HepG2 (cell line): ENCODE data around the gene ZNF568. TPM values are rescaled to one million over a fixed set of nuclear protein-coding genes. Genes with fewer than 3 reads are reported as not detected.
A peak's percentile ranks its signal among the peaks of the same experiment; 100 is the strongest.

ENCODE experiments used
- DNMT1 ChIP-seq: sonication (generic); formaldehyde crosslinking; IDR thresholded peaks from 2 replicates; pipeline ENCODE4 v1.5.1; 2020; ENCODE audit warnings: mild to moderate bottlenecking, missing genetic modification reagents
- FOXA3 ChIP-seq: IDR thresholded peaks from 2 replicates; pipeline ENCODE4 v1.6.1; 2016; ENCODE audit warnings: missing genetic modification reagents, missing compliant biosample characterization
- HOXA9 ChIP-seq: sonication (generic); formaldehyde crosslinking; IDR thresholded peaks from 2 replicates; pipeline ENCODE4 v1.8.1; 2022; ENCODE audit warnings: missing genetic modification reagents, mild to moderate bottlenecking, moderate library complexity, borderline replicate concordance
- JARID2 ChIP-seq: sonication (generic); formaldehyde crosslinking; IDR thresholded peaks from 2 replicates; pipeline ENCODE4 v1.8.1; 2023; ENCODE audit warnings: missing genetic modification reagents, inconsistent platforms; ENCODE audit not compliant: insufficient replicate concordance
- KMT2B ChIP-seq: IDR thresholded peaks from 2 replicates; pipeline ENCODE4 v1.6.1; 2016; ENCODE audit warnings: missing genetic modification reagents, missing compliant biosample characterization
- MAFK ChIP-seq, 2 experiments: IDR thresholded peaks in 1 of 2; conservative IDR thresholded peaks in 1 of 2; 2 replicates each; pipeline ENCODE4 v1.6.1; 2011; ENCODE audit warnings: improper control_type of control experiment in 2 of 2, low read length in 2 of 2
- MEF2D ChIP-seq: sonication (generic); formaldehyde crosslinking; IDR thresholded peaks from 2 replicates; pipeline ENCODE4 v1.5.1; 2020; ENCODE audit warnings: mild to moderate bottlenecking, missing genetic modification reagents
- NFYB ChIP-seq: sonication (generic); formaldehyde crosslinking; IDR thresholded peaks from 2 replicates; pipeline ENCODE4 v1.4.0; 2020; ENCODE audit warnings: missing genetic modification reagents
- PAX8 ChIP-seq: sonication (generic); formaldehyde crosslinking; IDR thresholded peaks from 2 replicates; pipeline ENCODE4 v1.8.0; 2022; ENCODE audit warnings: mild to moderate bottlenecking, missing genetic modification reagents, borderline replicate concordance
- PHF8 ChIP-seq: sonication (generic); formaldehyde crosslinking; IDR thresholded peaks from 2 replicates; pipeline ENCODE4 v1.5.0; 2020; ENCODE audit warnings: missing genetic modification reagents
- POGZ ChIP-seq: sonication (generic); formaldehyde crosslinking; IDR thresholded peaks from 2 replicates; pipeline ENCODE4 v1.4.0; 2020; ENCODE audit warnings: mild to moderate bottlenecking, missing genetic modification reagents
- POLR2AphosphoS5 ChIP-seq: IDR thresholded peaks from 2 replicates; pipeline ENCODE4 v1.6.1; 2012; ENCODE audit warnings: low read depth, low read length
- SAP130 ChIP-seq: IDR thresholded peaks from 2 replicates; pipeline ENCODE4 v1.6.1; 2016; ENCODE audit warnings: low read depth
- SUZ12 ChIP-seq: fragments of 150-350 bp; IDR thresholded peaks from 2 replicates; pipeline ENCODE4 v1.6.1; 2014; ENCODE audit warnings: low read depth, low read length
- TRIM22 ChIP-seq: fragments of 450-650 bp; IDR thresholded peaks from 2 replicates; pipeline ENCODE4 v1.6.1; 2017
- ZNF264 ChIP-seq: sonication (generic); formaldehyde crosslinking; IDR thresholded peaks from 2 replicates; pipeline ENCODE4 v1.4.0; 2020; ENCODE audit warnings: missing genetic modification reagents
- ZNF530 ChIP-seq: sonication (generic); formaldehyde crosslinking; IDR thresholded peaks from 2 replicates; pipeline ENCODE4 v1.5.0; 2020; ENCODE audit warnings: low read depth, mild to moderate bottlenecking, missing genetic modification reagents
- ZNF670 ChIP-seq: sonication (generic); formaldehyde crosslinking; IDR thresholded peaks from 2 replicates; pipeline ENCODE4 v1.8.0; 2022; ENCODE audit warnings: mild to moderate bottlenecking, missing genetic modification reagents, borderline replicate concordance
- polyA plus RNA-seq, 8 experiments: library from polyadenylated mRNA; depleted of rRNA in 3 of 8; stranded (reverse) in 7 of 8; unstranded in 1 of 8; fragments of >200 nt; fragmentation: Illumina TruSeq in 4 of 8; extraction: Trizol in 4 of 8; gene quantifications; 2 replicates each; pipeline versions ENCODE4 v1.2.1 to v1.2.3, GENCODE V29; 2011 to 2016; ENCODE audit warnings: low read depth in 4 of 8, missing spikeins in 1 of 8, mixed read lengths in 1 of 8; ENCODE audit not compliant: insufficient read depth in 1 of 8
- total RNA-seq, 5 experiments: library from RNA; depleted of rRNA; stranded (reverse); fragments of >200 nt; fragmentation: Illumina TruSeq; extraction: Trizol; gene quantifications; 2 replicates each; pipeline ENCODE4 v1.2.3, GENCODE V29; 2016; ENCODE audit warnings: low read depth in 1 of 5
- TF ChIP-seq, protein P1 (sequence below): sonication (generic); formaldehyde crosslinking; IDR thresholded peaks from 2 replicates; pipeline ENCODE4 v1.8.0; 2022; ENCODE audit warnings: low read depth, missing genetic modification reagents
- TF ChIP-seq, protein P2 (sequence below), 2 experiments: sonication (generic) in 1 of 2; formaldehyde crosslinking in 1 of 2; IDR thresholded peaks; 2 replicates each; pipeline versions ENCODE4 v1.6.1 to v1.9.0; 2014 to 2022; ENCODE audit warnings: antibody characterized with exemption in 1 of 2, borderline replicate concordance in 1 of 2, inconsistent platforms in 1 of 2, low read depth in 1 of 2, missing genetic modification reagents in 1 of 2

ZNF568 gene
- total and polyA plus RNA-seq, 2 of the 13 experiments (the other 11 are each of a cell fraction or from before 2014, with no cell fraction given), result 0.15 to 1.00 TPM

DNA sequence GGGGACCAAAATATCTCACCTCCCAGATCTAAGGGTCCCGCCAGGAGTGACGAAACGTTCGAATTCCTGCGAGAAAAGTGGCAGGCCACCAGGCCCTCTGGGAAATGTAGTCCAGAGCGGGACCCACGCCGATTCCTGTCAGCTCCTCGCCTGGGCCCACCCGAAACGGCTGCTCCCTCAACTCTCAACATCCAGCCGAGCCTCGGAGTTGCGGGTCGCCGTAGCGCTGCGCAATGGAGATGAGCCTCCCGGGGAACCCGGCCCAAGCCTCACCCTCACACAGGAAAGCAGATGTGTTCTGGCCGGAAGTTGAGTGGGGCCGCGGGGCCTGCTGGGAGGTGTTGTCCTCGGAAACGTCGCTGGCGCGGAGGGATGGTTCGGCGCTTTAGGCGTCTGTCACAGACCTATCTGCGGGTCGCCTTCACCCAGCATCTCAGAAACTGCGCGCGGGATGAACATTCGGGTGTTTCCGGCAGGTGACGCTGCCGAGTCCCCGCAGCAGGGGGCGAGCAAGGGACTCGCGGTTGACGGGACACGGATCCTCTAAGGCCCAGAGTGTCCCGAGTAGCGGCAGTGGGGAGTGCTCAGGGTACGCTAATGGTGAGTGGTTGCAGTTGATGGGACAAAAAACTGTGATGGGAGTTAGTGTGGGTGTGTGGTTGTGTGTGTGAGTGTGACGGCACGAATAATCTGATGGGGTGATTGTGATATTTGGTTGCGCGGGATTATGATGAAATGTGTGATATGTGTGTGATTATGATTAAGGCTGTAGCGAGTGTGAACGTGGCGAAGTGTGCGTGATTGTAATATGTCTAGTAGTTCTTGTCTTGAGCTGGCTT lies at the start of gene ZNF568, which contains the start of gene ZNF829 (continued):
- TF ChIP-seq, protein P1, sequence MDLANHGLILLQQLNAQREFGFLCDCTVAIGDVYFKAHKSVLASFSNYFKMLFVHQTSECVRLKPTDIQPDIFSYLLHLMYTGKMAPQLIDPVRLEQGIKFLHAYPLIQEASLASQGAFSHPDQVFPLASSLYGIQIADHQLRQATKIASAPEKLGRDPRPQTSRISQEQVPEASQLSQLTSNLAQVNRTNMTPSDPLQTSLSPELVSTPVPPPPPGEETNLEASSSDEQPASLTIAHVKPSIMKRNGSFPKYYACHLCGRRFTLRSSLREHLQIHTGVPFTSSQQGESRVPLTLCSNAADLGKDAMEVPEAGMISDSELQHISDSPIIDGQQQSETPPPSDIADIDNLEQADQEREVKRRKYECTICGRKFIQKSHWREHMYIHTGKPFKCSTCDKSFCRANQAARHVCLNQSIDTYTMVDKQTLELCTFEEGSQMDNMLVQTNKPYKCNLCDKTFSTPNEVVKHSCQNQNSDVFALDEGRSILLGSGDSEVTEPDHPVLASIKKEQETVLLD (CRISPR knock-in tag), result no peak
- TF ChIP-seq ZNF264 (CRISPR knock-in tag) (no peak), KMT2B (CRISPR knock-in tag) (no peak), JARID2 (CRISPR knock-in tag) (no peak), DNMT1 (CRISPR knock-in tag) (no peak), POLR2AphosphoS5 (no peak), SUZ12 (peak; percentile 11; the same call in 1 of the 2 replicates), NFYB (0 out of 2 replicates have a peak, but pooled peaks have one; percentile 10), HOXA9 (CRISPR knock-in tag) (0 out of 2 replicates have a peak, but pooled peaks have one; percentile 19), FOXA3 (CRISPR knock-in tag) (no peak), SAP130 (peak; percentile 62), ZNF530 (CRISPR knock-in tag) (no peak), MAFK (conservative IDR thresholded peaks at IDR 0.05 in 1 of 2, IDR thresholded peaks at IDR 0.05 in 1 of 2; ENCODE audit: low read length in 2 of 2) (no peak), PHF8 (CRISPR knock-in tag) (peak; percentile 80), MEF2D (CRISPR knock-in tag) (no peak), PAX8 (CRISPR knock-in tag) (no peak), TRIM22 (no peak), POGZ (peak; percentile 70), ZNF670 (no peak)
- TF ChIP-seq, protein P2, sequence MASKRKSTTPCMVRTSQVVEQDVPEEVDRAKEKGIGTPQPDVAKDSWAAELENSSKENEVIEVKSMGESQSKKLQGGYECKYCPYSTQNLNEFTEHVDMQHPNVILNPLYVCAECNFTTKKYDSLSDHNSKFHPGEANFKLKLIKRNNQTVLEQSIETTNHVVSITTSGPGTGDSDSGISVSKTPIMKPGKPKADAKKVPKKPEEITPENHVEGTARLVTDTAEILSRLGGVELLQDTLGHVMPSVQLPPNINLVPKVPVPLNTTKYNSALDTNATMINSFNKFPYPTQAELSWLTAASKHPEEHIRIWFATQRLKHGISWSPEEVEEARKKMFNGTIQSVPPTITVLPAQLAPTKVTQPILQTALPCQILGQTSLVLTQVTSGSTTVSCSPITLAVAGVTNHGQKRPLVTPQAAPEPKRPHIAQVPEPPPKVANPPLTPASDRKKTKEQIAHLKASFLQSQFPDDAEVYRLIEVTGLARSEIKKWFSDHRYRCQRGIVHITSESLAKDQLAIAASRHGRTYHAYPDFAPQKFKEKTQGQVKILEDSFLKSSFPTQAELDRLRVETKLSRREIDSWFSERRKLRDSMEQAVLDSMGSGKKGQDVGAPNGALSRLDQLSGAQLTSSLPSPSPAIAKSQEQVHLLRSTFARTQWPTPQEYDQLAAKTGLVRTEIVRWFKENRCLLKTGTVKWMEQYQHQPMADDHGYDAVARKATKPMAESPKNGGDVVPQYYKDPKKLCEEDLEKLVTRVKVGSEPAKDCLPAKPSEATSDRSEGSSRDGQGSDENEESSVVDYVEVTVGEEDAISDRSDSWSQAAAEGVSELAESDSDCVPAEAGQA (IDR thresholded peaks at IDR 0.05; ENCODE audit: low read depth), result no peak
- TF ChIP-seq, protein P2 (CRISPR knock-in tag; IDR thresholded peaks at IDR 0.05; ENCODE audit: borderline replicate concordance), result no peak
